Measurements from ENCODE around the gene ATP11B.

ATP11B gene

DNA sequence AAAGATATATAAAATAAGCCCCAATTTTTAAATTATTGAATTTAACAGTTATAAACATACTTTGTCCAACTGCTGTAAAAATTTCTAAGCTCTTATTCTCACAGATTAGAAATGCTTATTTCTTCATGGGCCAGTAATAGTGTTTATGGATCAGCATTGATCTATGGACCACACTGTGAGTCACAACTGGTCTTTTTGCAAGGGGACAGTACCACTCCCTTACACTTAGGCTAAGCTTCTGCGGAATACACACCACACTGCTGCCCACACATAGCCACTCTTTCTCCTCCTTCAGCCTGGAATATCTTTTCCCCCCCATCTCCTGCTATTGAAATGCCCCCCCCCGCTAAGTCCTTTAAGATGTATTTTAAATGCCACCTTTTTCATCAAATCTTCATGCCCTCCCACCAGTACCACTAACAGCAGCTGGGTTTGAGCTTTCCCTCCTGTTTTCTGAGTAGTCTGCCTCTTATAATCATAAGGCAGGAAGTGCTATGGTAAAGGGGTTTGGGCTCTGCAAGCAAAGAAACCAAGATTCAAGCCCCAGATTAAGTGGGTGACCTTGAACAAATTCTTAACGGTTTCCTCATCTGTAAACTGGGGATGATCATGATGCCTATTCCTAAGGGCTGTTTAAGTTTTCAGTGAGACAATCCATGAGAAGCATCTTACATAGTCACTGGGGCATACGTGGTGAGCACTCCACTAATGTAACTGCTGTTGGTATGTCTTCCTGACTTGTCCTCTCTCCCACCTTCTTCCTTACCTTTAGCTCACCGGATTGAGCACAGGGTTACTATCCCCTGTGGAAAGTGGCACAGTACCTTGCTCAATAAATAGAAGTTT lies 117.9 kb downstream of the ATP11B start:
- no peak for DNase-seq (ENCODE audit: low read depth)

DNA sequence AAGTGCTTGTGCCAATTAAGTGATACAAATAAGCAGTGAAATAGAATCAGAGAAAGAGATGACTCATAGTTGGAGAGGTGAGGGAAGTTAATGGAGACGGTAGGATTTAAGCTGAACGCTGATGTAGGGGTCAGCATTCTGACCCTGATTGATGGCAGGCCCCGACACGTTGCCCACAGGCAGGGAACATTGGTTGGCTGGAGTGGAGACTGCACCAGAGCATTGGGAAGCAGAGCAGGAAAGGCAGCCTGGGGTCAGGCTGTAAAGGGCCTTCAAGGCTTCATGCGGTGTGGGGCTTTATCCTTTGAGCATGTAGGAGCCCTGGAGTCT lies 118.4 kb downstream of the ATP11B start:
- DNase-seq (ENCODE audit: low read depth) = no peak

GRCh38 chr3:182912474-182912873 lies 119.2 kb downstream of the ATP11B start:
- no peak for DNase-seq (ENCODE audit: low read depth)

GRCh38 chr3:182913889-182914288 lies 120.6 kb downstream of the ATP11B start:
- DNase-seq (ENCODE audit: low read depth) = no peak

DNA sequence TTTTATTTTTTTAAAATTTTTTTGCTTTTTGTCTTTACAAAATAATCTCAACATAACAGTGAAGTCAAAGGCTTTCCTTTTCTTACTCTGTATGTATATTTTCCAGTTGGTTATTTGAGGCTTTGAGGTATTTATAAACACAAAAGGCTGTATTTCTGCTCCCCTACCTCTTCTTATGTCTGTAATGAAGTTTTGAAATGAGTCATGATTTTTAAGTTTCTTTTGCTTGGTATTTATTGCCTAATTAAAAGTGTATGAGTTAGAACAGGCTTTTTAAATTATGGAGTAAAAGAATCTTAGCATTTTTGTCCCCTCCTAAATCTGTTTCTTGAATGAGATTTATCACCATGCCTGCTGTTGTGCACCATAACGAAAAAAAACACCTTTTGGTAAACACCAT lies 121.0 kb downstream of the ATP11B start:
- no peak for DNase-seq (ENCODE audit: low read depth)

GRCh38 chr3:182917134-182917533 lies 123.8 kb downstream of the ATP11B start:
- no peak for DNase-seq (ENCODE audit: low read depth)

DNA sequence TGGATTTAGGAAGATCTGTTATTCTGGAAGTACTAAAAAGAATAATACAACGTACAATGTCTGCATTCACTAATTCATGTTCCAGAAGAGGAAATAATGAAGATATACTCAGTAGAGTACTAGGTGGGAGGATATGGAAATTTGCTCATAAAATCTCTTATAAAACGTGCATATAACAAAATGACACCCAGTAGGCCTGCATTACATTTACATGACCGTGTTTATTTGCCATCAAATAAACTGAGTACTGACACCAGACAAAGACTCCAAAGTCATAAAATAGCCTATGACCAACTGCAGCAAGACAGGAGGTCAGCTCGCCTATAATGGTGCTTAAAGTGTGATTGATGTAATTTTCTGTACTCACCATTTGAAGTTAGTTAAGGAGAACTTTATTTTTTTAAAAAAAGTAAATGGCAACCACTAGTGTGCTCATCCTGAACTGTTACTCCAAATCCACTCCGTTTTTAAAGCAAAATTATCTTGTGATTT lies 126.6 kb downstream of the ATP11B start:
- DNase-seq (ENCODE audit: low read depth) = no peak

GRCh38 chr3:182920515-182921084 lies 127.3 kb downstream of the ATP11B start:
- no peak for DNase-seq (ENCODE audit: low read depth)

DNA sequence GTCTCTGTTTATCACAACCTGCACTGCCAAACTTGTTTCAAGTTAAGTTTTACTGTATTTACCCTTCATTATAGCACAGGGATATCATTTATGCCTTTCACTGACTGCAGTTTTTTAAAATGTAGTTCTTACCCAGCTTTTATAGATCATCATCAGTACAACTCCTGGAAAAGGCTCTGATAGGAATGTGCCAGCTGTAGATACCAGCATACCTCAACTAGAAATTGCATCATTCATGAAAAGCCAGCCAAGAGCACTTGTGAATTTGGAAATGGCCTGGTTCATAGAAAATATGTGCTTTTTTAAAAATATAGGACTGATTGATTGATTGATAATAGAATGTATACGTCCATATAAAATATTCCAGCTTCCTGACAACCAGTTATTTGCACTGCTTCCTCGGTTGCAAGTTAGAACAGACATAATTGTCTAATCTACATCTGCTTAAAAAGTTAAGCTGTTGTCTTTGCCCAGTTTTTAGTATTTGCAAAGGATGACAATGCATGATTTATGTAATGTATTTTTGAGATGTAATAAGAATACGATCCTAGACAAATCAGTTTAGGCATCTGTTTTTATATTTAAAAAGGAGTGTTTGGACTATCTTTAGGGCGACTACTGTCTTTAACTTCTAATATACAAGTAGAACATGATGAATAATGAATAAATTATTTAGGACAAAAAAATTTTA lies 128.5 kb downstream of the ATP11B start:
- no peak for DNase-seq (ENCODE audit: low read depth)

DNA sequence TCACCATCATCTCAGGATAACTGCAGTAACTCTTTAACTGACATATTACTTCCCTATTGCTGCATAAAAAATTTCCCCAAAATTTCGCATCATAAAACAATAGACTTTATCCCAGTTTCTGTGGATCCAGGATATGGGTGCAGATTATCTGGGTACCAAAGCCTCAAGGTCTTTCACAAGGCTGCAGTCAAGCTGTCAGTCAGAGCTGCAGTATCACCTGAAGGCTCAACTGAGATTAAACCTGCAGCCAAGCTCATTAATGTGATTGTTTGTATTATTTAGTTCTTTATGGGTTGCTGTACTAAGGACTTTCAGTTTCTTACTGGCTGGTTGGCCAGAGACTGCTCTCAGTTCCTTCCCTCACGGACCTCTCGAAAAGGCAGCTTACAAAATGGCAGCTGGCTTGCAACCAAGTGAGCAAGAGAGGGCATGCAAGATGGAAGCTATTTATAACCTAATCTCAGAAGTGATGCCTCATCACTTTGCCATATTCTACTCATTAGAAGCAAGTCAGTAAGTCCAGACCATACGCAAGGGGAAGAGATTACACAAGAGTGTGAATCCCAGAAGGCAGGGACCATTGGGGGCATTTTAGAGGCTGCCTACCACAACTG lies 132.1 kb downstream of the ATP11B start:
- no peak for DNase-seq (ENCODE audit: low read depth)

- DNase-seq (ENCODE audit: low read depth) = no peak
Observed at GRCh38 chr3:182925944-182926337, 132.6 kb downstream of the ATP11B start.

DNA sequence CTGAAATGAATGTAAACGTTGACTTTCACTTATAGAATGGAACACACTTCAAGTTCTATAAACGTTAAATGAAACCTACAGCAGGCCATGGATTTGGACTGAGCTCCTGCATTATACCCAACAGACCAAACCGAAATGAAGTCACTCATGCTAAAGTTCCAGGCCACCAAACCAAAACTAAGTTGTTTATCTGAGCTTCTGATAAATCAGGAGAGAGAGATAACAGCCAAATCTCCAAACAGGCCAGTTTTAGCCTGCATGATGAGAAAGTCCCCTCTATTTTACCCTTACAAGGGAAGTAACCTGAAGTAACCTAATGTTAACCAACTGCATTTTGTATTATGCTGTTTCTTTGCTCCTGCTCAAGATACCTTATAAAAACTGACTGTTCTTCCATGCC lies 142.5 kb downstream of the ATP11B start:
- no peak for DNase-seq (ENCODE audit: low read depth)

GRCh38 chr3:182936239-182936917 lies 143.1 kb downstream of the ATP11B start:
- no peak for DNase-seq (ENCODE audit: low read depth)

DNA sequence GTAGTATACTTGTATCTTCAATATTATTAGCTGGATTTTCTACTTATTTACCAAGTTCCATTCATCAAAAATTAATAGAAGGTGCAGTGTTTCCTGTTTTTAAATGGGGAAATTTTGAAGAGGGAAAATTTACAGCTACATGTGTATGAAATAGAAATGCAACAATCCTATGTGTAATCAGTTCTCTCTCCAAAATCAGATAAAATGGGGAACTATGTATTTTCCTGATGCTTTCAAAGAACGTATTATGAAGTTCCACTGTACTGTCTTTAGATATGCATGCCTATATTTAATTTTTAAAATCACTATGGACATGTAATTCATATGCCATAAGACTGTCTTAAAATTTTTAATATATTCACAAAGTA lies 143.6 kb downstream of the ATP11B start:
- no peak for DNase-seq (ENCODE audit: low read depth)

- DNase-seq (ENCODE audit: low read depth) = no peak
Observed at GRCh38 chr3:182937293-182938051, 144.2 kb downstream of the ATP11B start.

- DNase-seq (ENCODE audit: low read depth) = no peak
Observed at GRCh38 chr3:182940266-182940808, 147.0 kb downstream of the ATP11B start.

GRCh38 chr3:182941719-182942118 lies 148.4 kb downstream of the ATP11B start:
- DNase-seq (ENCODE audit: low read depth) = no peak

GRCh38 chr3:182947888-182948287 lies 154.6 kb downstream of the ATP11B start:
- DNase-seq (ENCODE audit: low read depth) = no peak

DNA sequence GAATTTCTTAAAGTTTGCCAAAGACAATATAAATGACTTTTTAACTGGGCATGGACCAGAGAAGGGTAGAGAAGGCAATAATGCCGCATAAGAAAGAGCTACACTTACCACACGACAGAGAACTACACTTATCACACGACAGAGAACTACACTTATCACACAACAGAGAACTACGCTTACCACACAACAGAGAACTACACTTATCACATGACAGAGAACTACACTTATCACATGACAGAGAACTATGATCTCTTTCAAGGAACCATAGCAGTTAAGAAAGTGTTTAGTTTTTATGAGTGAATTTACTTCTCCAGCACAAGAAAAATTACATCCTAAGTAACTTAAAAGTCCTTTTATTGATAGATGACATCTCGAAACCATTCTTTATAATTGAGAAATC lies 155.0 kb downstream of the ATP11B start:
- DNase-seq (ENCODE audit: low read depth) = no peak

GRCh38 chr3:182949688-182950087 lies 156.4 kb downstream of the ATP11B start:
- DNase-seq (ENCODE audit: low read depth) = no peak

GRCh38 chr3:182954553-182955235 lies 161.4 kb downstream of the ATP11B start:
- no peak for DNase-seq (ENCODE audit: low read depth)
